SU-DHL-6 (cell line): ENCODE measurements around the gene ESYT1.

Experiments
- EZH2phosphoT487 ChIP-seq: fragments of 200-600 bp; sonication (generic), shearing (Covaris generic); conservative IDR thresholded peaks from 2 replicates; pipeline ENCODE4 v1.6.1; 2018; ENCODE audit warnings: mild to moderate bottlenecking, antibody characterized with exemption, low read length, moderate library complexity, mixed read lengths
- TF ChIP-seq, protein P1 (sequence below): fragments of 200-600 bp; sonication (generic); IDR thresholded peaks from one replicate; pipeline ENCODE4 v1.5.1; 2017; ENCODE audit warnings: antibody characterized with exemption, mild to moderate bottlenecking, low read length, moderate library complexity; ENCODE audit not compliant: insufficient read depth, poor library complexity, severe bottlenecking

DNA sequence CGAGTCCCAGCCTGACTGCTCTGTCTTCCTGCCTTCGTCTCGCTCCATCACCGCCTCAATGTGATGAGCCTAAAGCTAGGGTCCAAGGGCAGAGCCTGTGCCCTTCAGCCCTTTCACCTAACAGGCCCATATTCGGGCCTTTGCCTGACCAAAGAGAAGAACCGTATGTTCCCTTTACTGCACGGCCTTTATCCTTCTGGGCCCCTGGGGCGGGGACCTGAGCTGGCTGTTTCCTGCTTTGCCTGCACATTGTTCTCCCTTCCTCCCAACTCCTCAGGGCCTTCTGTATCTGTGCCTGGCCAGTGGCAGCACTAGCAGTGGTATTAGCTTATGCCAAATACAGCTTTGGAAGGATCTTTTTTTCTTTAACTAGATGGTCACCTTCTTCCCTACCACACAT, 15.8 kb downstream of the ESYT1 start:
- TF ChIP-seq, protein P1, sequence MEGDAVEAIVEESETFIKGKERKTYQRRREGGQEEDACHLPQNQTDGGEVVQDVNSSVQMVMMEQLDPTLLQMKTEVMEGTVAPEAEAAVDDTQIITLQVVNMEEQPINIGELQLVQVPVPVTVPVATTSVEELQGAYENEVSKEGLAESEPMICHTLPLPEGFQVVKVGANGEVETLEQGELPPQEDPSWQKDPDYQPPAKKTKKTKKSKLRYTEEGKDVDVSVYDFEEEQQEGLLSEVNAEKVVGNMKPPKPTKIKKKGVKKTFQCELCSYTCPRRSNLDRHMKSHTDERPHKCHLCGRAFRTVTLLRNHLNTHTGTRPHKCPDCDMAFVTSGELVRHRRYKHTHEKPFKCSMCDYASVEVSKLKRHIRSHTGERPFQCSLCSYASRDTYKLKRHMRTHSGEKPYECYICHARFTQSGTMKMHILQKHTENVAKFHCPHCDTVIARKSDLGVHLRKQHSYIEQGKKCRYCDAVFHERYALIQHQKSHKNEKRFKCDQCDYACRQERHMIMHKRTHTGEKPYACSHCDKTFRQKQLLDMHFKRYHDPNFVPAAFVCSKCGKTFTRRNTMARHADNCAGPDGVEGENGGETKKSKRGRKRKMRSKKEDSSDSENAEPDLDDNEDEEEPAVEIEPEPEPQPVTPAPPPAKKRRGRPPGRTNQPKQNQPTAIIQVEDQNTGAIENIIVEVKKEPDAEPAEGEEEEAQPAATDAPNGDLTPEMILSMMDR: no peak
- no peak for TF ChIP-seq EZH2phosphoT487
